ENCODE measurements around the gene ACE. TPM values are rescaled to one million over a fixed set of nuclear protein-coding genes. Genes with fewer than 3 reads are reported as not detected.

ACE gene
- total and polyA plus RNA-seq, 12 donors: 2.0 to 25.8 (median 12.0) TPM

- H3K4me1 ChIP-seq: peaks cover 25 to 85% (median 73%) of the 10 kb centered on the region in 9 donors
- H3K27ac ChIP-seq: peak overlapping the region in 5 of 10 donors; percentile 47 to 90 (median 69)
- H3K4me3 ChIP-seq: no peak overlapping the region
- no peaks in the 10 kb centered on the region for H3K9me3 ChIP-seq
- intact Hi-C loops (cut with DNase I): loop anchor here in 4 of 10 donors (5.0 kb wide), 2 partner anchors 39 to 169 kb away; partner anchors contain the start of gene ACE (in 3 of the 4)
- WGBS, 2 donors: 74 to 75% methylated on average over 46 of the region's 46 CpGs
- DNase-seq (no peak), ATAC-seq (no peak)
- peaks cover 0 to 5% (median 0%) of the 10 kb centered on the region in 9 donors for H3K36me3 ChIP-seq
- TF ChIP-seq CTCF (IDR thresholded peaks at IDR 0.05): no peak
- H3K27me3 ChIP-seq: no peaks in the 10 kb centered on the region
Observed at GRCh38 chr17:63438092-63439051, 38.5 kb upstream of the ACE start.

GRCh38 chr17:63439687-63440086 lies 37.2 kb upstream of the ACE start:
- no peak for TF ChIP-seq CTCF (IDR thresholded peaks at IDR 0.05)
- 46 to 49% methylated on average over 8 of the region's 8 CpGs for WGBS, 2 donors
- H3K4me3 ChIP-seq: peak overlapping the region in 2 of 10 donors; percentile 6 to 12
- no peaks in the 10 kb centered on the region for H3K9me3 ChIP-seq
- intact Hi-C loops (cut with DNase I): loop anchor here in 6 of 10 donors (5.0 kb wide), 2 partner anchors 38 to 168 kb away; partner anchors contain the start of gene ACE (in 6 of the 6)
- H3K27me3 ChIP-seq: no peaks in the 10 kb centered on the region
- H3K36me3 ChIP-seq: peaks cover 0 to 5% (median 0%) of the 10 kb centered on the region in 9 donors
- H3K4me1 ChIP-seq: peaks cover 20 to 71% (median 61%) of the 10 kb centered on the region in 9 donors
- peak in 1 of 8 donors; percentile 8 for ATAC-seq
- peak overlapping the region in 9 of 10 donors; percentile 22 to 90 (median 68) for H3K27ac ChIP-seq
- no peak for DNase-seq

- peak in 2 of 9 donors; percentile 4 to 16 for TF ChIP-seq CTCF (IDR thresholded peaks at IDR 0.05)
- intact Hi-C loops (cut with DNase I): loop anchor here in 3 of 10 donors (5.0 kb wide), 1 partner anchor 37 kb away; the partner anchor contains the start of gene ACE (in 3 of the 3)
- Histone ChIP-seq H3K27me3 (no peaks in the 10 kb centered on the region), H3K9me3 (no peaks in the 10 kb centered on the region), H3K4me1 (peaks cover 15 to 68% (median 56%) of the 10 kb centered on the region in 9 donors), H3K36me3 (peaks cover 0 to 5% (median 0%) of the 10 kb centered on the region in 9 donors), H3K4me3 (peak overlapping the region in 2 of 10 donors; percentile 6 to 12), H3K27ac (peak overlapping the region in 9 of 10 donors; percentile 22 to 90 (median 68))
- peak in 4 of 8 donors; percentile 21 to 35 (median 24) for ATAC-seq
- no peak for DNase-seq
- whole genome bisulfite sequencing, 2 donors: 53 to 55% methylated on average over 22 of the region's 22 CpGs
Observed at GRCh38 chr17:63440127-63440769, 36.6 kb upstream of the ACE start.
